GM18511 (cell line): Measurements from ENCODE around the gene ARHGEF19.
A peak's percentile ranks its signal among the peaks of the same experiment; 100 is the strongest.
"Not testable (repeated sequence)": the region's sequence is repeated elsewhere in the genome, so short reads cannot be mapped to it uniquely, and the experiment has no call there.

Experiments used
- ATAC-seq: cut with Tn5 transposase; IDR thresholded peaks from one replicate; pipeline ENCODE4 v1.9.1; 2021; ENCODE audit warnings: mild to moderate bottlenecking, moderate library complexity; ENCODE audit not compliant: unreplicated experiment

ARHGEF19 gene

GRCh38 chr1:16222716-16223115 is 10.3 kb upstream of the ARHGEF19 start:
- not testable (repeated sequence) for ATAC-seq

DNA sequence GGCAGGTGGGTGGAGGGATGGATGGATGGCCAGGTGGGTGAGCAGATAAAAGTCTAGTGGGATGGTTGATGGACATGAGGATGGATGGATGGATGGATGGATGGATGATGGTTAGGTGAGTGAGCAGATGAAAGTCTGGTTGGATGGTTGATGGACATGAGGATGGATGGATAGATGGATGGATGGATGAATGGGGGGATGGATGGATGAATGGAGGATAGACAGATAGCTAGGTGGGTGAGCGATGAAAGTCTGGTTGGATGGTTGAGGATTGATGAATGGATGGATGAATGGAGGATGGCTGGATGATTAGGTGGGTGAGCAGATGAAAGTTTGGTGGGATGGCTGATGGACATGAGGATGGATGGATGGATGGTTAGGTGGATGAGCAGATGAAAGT is 9.0 kb upstream of the ARHGEF19 start:
- ATAC-seq, result no peak

DNA sequence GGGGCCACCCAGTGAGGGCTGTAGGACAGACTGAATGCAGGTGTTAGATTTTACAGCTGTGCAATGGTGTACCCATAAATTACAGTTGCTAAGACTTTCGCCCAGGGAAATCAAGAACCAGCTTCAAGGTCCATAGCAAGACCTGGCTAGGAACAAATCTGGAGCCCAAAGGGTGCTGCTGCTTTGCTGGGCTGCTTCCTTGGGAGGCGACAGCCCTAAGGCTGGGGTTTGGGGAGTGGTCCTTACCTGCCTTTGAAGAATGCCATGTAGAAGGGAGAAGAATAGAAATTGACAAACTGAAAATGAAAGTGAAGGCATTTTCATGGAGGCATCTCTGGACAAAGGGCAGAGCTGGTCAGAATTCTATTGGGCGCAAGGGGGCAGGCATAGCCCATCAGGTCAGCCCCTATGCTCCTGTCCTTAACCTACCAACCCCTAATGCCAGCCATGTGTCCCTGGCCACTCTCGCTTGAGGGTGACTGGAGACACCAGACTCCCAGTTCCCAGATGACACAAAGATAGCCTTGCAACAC is 7.6 kb upstream of the ARHGEF19 start:
- ATAC-seq, result no peak

DNA sequence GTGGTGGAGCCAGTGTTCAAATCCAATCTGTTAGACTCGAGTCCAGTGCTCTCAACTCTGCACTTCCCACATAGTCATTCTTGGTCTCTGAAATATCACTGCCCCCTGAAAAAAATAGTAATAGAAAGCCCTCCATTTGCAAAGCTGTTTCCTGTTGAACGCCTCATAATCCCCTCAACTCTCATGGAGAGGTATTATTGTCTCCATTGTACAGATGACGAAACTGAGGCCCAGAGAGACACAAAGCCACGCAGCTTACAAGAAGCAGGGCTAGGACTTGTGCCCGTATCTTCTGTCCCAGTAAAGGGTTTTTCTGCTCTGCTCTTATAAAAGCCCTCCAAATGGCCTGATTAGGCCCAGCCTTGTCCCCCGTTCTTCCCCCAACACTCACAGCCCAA is 6.2 kb upstream of the ARHGEF19 start:
- no peak for ATAC-seq

DNA sequence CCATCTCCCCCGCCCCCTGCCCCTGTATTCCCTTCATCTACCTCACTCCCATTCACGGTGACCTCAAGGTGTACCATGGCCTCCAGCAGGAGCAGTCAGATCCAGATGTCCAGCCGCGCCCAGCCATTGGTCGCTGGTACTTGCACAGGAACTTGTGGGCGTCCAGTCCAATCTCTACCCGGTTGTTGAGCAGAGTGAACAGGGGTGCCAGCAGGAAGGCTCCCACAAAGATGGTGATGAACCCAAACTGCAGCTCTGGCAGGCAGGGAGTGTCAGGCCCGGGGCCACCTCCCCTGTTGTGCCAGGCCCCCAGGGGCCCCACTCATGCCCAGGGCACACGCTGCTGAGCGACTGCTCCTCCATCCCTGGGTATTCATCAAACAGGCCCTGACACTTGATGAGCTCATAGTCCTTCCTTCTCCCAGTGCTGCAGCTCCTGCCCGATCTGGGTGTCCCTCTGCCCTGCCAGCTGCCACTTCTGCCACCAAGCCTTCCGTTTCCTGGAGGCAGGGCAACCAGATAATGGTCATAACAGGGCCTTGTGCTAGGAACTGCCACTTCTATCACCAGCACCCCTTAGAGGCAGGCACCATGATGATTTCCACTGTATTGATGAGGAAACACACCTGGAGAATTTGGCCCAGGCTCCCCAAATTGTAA is 5.7 kb upstream of the ARHGEF19 start:
- no peak for ATAC-seq

GRCh38 chr1:16217061-16217785 is 4.8 kb upstream of the ARHGEF19 start:
- ATAC-seq, result peak; percentile 86

DNA sequence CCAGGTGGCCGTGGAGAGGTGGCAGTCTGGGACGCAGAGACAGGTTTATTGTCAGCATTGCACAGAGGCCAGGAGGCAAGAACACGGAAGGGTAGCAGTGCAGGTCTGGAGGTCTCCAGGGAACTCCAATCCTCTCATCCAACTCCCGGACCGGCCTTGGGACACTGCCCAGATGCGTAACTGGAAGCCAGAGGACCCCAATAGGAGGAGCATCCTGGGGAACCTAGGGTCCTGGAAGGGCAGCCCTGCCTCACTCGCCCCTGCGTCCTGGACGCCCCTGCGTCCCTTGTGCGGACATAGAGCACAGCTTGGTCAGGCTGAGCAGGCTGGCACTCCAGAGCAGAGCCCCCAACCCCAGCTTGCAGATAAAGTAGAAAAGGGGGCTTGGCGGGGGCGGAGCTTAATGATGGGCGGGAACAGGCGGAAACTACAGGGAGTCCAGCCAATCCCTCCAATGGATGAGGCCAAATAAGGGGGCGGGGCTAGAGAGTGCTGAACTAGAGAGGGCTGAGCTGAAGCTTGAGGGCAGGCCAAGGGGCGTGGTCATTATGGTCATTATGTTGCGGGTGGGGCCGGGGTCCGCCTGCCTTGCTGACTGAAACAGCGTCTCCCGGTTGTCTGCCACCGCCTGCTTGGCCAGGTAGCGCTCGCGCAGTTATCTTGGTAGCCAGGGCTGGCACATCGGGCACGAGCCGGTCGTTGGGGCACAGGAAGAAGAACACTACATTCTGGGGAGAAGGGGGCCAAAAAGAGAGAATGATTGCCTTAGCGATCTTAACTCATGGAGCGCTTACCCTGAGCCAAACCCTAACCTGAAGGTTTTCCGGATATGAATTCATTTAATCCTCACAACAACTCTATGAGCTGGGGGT is 3.7 kb upstream of the ARHGEF19 start:
- no peak for ATAC-seq

GRCh38 chr1:16215240-16215639 is 2.8 kb upstream of the ARHGEF19 start:
- ATAC-seq, result not testable (repeated sequence)

DNA sequence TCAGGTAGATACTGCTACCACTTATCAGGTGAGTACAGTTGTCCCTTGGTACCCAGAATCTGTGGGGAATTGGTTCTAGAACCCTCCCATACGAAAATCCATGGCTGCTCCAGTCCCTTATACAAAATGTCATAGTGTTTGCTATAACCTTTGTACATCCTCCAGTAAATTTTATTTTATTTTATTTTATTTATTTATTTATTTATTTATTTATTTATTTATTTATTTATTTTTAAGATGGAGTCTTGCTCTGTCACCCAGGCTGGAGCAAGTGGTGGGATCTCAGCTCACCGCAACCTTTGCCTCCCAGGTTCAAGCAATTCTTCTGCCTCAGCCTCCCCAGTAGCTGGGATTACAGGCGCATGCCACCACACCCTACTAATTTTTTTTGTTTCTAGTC is 1.1 kb upstream of the ARHGEF19 start:
- not testable (repeated sequence) for ATAC-seq

DNA sequence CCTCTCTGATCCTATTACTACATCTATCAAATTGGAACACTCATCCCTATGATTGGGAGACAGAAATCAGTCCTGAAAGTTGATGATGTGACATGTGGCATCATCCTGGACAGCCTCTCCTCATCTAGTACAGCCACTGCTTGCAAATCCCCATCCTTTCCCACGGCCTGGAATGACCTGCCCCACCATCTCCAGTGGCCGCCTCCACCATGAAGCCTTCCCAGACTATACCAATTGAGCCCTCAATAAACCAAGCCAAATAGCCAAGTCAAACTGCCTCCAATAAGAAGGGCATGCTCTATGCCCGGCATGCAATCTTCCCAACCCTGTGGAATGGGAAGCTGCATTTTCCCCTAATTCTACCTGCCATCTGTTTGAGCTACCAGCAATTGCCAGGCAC is 561 bp upstream of the ARHGEF19 start:
- ATAC-seq, result no peak

DNA sequence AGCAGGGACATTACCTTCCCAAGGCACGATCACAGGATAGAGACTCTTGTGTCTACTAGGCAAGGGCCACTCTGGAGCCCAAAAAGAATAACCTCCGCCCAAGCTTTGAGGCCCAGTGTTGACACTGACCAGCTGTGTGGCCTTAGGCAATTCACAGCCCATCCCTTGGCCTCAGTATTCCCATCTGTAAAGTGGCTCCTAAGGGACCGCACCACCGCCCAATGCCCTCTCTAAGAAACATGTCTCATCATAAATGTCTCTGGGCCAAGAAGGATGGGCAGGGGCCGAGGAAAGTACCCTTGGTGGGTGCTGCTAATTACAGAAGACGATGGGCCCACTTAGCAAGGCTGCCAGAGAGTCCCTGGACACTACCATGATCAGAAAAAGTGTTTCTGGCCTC is 628 bp downstream of the ARHGEF19 start:
- ATAC-seq, result no peak

- ATAC-seq, result no peak
Observed at GRCh38 chr1:16210581-16210980, 1.9 kb downstream of the ARHGEF19 start.

GRCh38 chr1:16209847-16210407 is 2.5 kb downstream of the ARHGEF19 start:
- ATAC-seq, result no peak

- no peak for ATAC-seq
Observed at GRCh38 chr1:16209132-16209846, 3.2 kb downstream of the ARHGEF19 start.

GRCh38 chr1:16208270-16208987 is 4.0 kb downstream of the ARHGEF19 start:
- no peak for ATAC-seq

GRCh38 chr1:16207318-16208269 is 4.9 kb downstream of the ARHGEF19 start:
- ATAC-seq, result no peak

GRCh38 chr1:16206547-16207317 is 5.7 kb downstream of the ARHGEF19 start:
- peak; percentile 84 for ATAC-seq
